NCI-H1105 (cell line): ENCODE measurements around the gene FBLN2.

Experiments used
- DNase-seq: peaks from one replicate; lab custom pipeline; 2025; lab: John Stamatoyannopoulos, UW

FBLN2 gene

DNA sequence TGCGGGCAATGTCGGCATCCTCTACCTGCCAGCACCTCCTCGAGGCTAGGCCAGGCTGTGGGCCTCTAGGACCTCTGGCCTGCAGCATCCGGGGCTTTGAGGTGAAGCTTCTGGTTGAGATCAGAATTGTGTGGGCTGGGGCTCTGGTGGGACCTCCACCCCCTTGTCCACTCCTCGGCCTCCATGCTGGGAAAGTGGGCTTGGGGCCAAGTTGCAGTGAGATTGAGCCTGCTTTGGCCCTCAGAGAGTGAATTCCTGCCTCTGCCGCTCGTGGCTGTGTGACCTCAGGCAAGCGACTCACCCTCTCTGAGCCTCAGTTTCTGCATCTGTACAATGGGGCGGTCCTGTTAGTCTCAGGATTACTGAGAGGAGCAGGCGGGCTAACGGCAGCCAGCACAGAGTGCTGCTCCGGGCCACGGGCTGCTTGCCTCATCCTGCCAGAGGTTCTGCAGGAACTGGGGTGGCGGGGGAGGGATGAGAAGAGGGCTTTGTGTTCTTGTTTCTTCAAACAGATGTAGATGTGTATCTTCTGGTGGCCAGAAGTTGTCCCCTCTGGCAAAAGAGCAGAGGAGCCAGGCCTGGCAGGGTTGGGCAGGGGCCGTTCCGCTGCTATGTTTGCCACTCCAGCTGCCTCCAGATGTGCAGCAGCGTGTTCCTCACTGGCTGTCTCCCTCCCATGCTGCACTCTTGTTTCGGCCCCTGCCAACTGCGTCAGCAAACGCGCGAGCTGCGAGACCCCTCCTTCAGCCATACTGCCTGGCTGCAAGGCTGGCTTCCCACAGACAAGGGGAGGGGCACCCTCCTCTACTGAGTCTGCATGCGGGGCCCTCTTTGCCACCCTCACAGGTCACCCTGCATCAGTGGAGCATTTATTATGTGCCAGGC is 33.7 kb downstream of the FBLN2 start:
- no peak for DNase-seq

DNA sequence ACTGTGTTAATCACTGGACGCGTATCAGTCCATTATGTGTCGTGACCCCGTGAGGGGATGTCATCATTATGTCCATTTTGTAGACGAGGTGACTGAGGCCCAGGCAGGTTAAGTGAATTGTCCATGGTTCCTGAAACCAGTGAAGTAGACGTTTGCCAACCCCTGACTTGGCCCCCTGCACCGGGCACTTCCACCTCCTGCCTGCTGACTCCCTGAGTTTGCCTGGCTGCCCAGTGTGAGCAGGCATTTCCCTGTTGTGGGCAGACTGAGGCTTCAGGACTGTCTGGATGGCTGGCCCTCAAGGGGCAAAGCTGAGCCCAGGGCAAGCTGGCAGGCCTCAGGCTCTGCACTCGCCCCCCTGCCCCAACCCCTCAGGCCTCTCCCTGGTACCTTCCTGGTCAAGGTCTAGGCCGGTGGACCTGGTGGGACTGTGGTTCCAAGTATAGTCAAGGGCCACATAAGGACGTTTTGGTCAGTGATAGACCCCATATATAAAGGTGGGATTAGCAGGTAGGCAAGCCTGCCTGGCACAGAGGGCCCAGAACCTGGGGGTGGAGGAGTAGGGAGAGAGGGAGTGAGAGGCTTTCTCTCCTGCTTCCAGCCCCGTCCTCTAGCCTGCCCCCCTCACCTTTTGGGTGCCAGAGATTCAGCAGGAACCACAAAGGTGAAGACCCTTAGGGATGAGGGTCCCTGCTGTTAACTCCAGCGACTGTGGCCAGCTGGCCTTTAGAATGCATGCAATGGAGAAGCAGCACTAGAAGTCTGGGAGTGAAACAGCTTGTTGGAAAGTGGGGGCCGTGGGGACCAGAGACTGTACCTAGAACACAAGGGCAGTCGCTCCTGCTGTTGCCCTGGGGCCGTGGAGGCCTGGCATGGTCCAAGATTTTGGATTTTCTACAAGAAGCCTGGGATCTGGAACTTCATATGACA is 34.6 kb downstream of the FBLN2 start:
- DNase-seq, result no peak

DNA sequence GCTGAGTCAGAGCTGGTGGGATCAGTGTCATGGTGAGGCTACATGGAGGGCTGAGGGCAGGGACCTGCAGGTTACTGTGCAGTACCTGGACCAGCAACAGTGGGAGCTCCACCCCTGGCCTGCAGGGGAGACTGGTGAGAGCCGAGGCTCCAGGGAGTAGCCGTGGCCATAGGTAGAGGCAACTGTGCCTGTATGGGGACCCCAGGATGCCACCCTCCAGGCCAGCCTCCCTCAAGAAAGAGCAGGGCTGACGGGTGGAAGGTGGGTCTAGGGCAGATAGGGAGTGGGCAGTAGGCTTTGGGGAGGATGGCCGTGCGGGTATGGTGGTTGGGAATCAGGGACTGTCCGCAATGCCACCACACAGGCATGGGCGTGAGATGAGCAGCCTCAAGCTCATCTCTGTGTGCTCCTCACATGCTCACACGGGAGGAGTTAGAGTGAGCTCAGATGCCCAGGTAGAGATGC is 35.5 kb downstream of the FBLN2 start:
- DNase-seq, result no peak

DNA sequence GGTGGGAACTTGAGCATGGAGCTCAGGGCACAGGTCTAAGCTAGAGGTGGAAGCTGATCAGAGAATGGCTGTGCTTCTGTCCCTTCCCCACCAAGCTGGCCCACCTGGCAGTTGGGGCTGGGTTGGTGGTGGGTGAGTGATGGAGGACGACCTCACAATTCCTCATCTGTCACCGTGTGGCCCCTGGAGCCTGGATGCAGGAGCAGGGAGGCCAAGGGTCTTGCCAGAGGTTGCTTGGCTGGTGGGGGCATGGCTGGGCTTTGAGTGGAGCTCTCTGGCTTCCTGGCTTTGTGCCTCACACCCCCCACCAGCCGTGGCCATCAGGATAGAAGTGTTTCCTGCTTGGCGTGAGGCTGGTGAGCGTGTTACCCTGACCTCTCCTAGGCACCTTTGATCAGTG is 36.0 kb downstream of the FBLN2 start:
- DNase-seq, result no peak

DNA sequence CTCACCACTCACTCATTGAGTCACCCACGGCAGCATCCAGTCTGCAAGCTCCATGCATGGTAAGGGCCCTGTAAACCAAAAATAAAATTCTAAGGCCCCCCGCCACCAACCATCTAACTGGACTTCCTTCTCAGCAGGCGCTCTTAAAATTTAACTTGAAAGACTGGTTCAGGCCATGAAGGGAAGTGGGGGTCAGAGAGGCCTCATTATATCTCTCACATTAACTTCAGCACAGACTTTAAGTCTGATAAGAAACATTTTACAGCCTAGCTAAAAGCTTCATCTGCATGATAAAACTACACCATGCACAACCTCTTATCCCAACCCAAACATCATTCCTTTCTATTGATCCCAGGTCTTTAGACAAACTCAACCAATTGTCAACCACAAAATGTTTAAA is 38.5 kb downstream of the FBLN2 start:
- no peak for DNase-seq

DNA sequence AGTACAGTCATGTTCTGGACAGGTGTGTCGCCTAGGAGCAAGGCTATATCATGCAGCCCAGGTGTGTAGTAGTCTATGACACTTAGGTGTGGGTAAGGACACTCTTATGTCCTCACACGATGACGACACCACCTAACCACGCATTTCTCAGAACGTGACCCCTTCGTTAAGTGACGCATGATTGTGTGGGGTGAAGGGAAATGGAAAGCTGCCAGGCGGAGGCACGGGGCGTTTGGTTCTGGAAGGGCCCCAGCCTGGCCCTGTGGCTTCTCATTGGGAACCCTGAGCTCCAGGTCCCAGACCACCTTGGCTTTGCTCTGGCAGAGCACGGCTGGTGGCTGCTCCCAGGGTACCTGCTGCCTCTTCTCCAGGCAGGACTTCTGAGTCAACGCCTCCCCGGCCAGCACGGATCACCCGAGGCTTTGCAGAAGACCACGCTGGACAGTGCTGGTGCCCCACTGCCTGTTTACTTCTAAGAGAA is 39.3 kb downstream of the FBLN2 start:
- no peak for DNase-seq

DNA sequence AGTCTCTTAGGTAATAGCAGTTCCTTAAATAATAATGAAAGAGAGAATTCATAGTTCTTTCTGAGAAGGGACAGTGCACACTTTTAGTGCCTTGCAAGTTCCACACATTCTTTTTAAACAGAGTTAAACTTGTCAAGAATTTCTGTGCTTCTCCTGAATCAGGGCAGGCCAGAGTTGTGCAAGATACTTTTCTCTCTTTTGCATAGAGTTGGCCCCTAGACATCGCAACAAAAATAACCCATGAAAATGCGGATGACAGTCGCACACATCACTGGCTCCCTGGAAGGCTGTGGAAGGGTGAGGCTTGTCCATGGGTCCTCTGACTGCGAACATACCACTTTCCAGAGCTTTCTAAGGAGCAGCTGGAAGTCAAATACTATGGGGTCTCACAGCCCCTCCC is 40.1 kb downstream of the FBLN2 start:
- no peak for DNase-seq

DNA sequence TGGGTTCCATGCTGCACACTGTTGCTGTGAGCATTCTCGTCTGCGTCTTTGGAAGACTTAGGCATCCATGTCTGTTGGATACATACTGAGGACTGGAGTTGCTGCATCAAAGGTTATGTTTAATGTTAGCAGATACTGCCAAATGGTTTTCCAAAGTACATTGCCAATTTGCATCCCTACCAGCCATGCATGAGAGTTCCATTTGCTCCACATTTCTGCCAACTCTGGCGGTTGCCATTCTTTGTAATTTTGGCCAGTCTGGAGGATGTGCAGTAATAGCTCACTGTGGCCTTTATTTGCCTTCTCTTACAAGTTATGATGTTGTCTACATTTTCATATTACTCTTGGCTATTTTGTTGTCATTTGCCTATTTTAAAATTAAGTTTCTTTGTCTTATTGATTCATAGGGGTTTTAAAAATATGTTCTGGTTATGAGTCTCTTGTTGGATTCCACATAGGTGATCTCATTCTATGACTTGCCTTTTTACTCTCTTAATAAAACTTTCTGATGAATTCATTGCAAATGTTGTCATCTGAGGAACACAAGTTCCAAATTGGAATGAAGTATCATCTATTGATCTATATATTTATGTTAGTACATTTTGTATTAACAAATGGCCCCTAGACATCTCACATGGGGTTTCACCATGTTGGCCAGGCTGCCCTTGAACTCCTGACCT is 42.1 kb downstream of the FBLN2 start:
- no peak for DNase-seq

DNA sequence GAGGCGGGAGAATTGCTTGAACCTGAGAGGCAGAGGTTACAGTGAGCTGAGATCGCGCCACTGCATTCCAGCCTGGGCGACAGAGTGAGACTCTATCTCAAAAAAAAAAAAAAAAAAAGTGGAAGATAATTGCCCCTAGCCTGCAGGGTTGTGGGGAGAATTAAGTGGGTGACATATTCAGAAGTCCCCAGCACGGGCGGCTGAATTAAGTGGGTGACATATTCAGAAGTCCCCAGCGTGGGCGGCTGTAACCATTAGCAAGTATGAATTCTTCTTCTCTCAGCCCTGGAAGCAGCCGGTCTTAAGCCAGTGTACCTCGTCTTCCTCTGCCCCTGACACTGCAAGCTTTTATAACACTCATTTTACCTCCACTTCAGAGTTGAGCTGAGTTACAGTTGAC is 44.7 kb downstream of the FBLN2 start:
- no peak for DNase-seq

DNA sequence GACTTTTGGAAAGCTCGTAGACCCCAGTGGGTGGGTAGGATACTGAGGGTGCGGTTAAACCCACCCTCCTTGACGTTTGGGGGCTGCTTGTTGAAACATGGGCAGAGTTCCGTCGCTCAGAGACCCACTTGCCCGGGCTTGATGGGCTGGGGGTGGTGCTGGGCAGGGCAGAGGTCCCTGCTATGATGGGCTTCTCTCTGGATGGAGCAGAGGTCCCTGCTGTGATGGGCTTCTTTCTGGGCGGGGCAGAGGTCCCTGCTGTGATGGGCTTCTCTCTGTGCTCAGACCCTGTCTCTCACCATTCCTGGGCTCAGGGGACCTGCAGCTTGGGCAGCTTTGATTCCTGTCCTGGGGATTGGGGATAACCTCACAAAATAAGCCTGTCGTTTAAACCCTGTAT is 45.2 kb downstream of the FBLN2 start:
- no peak for DNase-seq

DNA sequence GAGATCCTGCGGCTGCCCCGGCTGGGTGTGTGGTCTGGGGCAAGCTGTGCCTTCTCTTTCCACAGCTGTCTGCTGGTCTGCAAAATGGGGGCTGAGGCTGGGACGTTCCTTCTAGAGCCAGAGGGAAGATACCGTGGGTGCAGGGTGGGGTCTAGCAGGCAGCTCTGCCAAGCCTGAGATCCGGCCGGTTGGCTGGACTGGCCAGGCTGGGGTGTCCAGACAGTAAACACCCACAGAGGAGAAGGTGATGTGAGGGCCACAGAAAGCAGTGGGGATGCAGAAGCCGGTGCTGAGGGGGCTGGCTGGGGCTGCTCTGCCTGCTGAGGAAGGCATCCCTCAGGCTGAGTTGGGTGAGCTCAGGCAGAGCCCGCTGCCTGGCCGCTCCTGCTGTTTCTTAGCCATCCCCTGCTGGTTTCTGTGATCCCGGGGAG is 46.1 kb downstream of the FBLN2 start:
- no peak for DNase-seq

DNA sequence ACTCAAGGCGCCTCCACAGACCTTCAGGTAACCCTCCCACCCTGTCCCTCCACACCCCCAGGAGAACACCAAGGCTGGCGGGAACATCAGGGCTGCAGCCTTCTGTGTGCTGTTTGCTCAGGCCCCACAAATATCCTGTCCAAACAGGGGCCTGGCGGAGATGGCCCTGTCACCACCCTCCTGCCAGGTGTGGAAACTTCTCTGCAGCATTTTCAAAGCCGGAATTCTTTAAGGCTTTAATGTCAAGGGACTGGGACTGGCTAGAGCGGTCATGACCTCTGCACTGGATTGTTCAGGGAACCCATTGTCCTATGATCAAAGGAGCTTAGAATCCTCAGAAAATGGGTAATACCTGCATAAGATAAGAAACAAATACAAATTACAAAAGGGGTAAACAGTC is 46.6 kb downstream of the FBLN2 start:
- no peak for DNase-seq

DNA sequence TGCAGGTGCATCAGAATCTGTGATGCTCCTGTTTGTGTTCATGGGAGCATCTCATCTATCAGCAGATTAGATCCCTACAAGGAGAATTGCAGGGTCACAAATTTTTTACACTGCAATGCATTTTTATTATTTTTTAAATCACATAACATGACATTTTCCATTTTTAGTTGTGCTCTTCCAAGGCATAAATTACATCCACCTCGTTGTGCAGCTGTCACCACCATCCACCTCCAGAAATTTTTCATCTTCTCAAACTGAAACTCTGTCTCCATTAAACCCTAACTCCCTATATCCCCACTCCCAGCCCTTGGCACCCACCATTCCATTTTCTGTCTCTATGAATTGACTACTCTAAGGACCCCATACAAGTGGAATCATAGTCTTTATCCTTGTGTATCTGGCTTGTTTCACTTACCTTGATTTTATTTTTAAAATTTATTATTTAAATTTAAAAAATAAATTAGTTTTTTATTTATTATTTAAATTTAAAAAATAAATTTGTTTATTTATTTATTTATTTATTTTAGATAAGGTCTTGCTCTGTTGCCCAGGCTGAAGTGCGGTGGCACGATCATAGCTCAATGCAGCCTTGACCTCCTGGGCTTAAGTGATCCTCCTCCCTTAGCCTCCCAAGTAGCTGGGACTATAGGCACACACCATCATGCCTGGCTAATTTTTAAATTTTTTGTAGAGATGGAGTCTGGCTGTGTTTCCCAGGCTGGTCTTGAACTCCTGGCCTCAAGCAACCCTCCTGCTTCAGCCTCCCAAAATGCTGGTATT is 47.7 kb downstream of the FBLN2 start:
- DNase-seq, result no peak

DNA sequence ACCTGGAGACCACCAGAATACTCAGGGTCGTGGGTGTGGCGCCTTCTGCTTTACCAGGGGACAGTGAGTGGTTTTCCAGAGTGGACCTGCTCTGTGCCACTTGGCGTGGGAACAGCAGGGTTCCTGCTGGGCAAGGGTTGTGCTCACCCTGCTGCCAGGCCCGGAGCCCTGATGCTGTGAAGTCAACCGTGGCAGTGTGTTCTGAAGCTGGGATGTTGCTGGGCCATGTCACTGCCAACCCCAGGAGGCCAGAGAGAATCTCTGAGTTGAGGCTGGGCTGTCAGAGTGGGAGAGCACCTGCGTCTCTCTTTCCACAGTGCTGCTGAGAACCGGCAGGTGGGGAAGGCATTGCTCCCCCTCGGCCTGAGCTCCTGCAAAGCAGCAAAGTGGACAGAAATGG is 48.7 kb downstream of the FBLN2 start:
- no peak for DNase-seq

DNA sequence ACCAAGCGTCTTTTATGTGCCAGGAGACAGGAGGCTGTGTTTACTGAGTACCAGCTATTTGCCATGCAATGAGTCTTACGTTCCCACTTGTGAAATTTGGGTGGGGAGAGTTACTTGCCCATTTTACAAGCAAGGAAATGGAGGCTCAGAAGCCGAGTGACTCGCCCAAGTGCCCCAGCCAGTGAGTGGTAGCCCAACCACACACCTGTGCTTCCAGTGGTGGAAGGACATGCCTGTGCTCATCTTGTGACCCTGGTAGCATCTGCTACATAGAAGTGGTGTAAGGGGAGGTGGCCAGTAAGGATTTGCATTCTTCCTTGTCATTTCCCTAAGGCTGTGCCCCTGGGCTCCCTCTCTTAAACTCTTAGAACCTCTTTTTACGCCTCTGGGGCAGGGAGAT is 49.3 kb downstream of the FBLN2 start:
- no peak for DNase-seq

DNA sequence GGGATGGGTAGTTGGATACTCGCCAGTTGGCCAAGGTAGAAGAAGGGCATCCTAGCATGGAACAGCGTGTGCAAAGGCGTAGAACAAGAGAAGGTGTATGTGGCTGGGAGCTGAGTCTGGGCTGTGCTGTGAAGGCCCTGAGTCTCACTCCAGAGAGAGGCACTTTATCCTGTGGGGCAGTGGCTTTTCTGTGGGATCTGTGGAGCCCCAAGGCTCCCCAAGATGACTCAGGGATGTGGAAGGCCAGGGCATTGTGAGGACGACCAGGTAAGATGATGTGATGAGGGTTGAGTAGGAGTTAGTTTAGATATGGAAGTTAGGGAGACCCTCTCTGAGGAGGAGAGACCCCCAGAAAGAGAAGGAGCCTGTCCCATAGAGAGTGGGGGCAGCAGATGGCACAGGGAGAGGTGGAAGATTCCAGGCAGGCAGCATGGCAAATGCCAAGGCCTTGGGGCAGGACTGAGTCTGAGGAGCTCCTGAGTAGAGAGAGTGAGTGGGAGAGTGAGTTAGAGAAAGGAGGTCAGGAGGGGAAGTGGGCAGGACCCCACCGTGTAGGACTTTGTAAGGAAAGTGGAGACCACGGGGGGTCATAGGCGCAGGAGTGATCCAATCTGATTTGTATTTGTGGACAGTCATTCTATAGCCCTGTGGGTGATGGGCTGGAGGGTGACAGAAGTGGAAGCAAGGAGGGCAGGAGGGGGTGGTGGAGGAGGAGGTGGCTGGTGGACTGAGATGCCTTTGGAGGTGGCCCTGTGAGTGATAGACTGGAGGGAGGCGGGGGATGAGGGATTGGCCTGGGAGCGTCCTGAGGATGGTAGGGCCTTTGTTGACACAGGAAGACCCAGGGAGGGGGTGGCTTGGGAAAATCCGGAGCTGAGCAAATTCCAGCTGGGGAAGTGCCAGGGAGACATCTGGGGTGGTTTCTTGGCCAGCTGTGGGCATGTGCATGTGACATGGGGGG is 50.3 kb downstream of the FBLN2 start:
- no peak for DNase-seq

DNA sequence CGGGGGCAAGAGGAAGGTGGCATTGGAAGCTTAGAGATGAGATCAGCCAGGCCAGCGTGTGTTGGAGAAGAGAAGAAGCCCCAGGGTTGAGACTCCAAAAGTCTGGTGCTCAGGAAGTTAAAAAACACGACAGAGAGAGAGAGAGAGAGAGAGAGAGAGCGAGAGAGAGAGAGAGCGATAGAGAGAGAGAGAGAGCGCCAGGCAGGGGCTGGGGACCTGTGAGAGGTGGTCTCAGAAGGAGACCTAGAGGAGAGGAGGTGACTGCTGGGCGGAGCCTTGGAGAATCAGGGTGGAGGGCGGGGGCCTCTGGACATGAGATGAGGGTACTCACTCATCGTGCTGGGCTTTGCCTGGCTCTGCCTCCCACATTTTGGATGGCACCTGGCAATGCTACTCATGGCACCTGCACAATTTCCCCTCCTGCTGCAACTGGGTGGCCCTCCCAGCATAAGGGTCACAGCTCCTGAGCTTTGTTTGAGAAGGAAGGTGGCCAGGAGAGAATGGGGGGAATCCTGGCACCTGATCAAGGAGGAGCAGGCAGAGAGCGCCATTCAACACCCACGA is 51.0 kb downstream of the FBLN2 start:
- DNase-seq, result no peak

DNA sequence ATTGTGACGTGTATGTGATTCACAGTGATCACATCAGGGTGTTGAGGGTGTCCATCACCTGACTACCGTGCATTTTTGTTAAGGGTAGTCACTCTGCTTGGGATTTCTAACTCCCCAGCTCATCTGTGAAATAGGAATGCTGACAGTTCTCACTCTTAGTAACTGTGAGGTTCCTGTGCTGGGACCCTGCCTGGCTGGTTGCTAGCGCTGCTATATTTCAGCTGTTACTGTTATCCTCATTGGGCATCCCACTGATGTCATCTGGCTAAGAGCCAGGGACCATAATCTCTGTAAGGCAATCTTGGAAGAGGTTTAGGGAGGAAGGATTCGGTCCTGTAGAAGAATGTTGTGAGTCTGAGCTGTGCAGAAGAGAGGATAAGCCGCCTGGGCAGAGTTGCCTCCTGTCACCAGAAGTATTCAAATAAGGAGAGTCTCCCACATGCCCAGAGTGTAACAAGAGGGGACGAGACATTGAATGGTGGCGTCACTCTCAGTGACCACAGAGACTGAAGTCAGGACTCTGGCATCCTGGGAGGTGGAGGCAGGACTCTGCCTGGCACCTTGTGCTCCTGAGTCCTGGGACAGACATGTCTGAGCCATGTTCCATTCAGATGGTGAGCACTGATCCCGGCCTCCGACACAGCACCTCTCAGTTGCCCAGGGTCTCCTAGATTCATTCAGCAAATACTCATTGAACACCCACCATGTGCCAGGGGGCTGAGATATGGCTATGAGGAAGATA is 52.2 kb downstream of the FBLN2 start:
- no peak for DNase-seq

DNA sequence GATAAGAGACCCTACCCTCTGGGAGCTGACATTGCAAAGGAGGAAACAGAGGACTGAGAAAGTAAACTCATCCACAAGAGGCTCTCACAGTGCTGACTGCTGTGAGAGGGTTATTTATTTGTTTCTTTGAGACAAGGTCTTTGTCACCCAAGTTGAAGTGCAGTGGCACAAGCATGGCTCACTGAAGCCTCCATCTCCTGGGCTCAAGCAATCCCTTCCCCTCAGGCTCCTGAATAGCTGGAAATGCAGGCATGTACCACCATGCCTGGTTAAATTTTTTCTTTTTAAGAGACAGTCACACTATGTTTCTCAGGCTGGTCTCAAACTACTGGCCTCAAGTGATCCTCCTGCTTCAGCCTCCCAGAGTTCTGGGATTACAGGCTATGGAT is 52.8 kb downstream of the FBLN2 start:
- DNase-seq, result no peak
